Pancreas (tissue), 10 donors: ENCODE data around the gene LRRN4. TPM values are rescaled to one million over a fixed set of nuclear protein-coding genes. Genes with fewer than 3 reads are reported as not detected.

Experiments used
- ATAC-seq, 4 donors: fragments of 200-7000 bp; cut with Tn5 transposase; one replicate each; pipeline versions ENCODE4 v1.8.0 to v1.9.1; 2020; ENCODE audit warnings: mild to moderate bottlenecking in 4 of 4, moderate library complexity in 4 of 4
- DNase-seq, 6 donors: peaks; one replicate each; pipeline ENCODE4 v3.0.0-alpha.2; 2020
- FAIRE-seq: peaks from 2 replicates; lab custom pipeline; 2012; peaks lifted over from hg19 to GRCh38; lab: Jason Lieb, UNC
- H3K27ac ChIP-seq, 4 donors: fragments of 200-600 bp; sonication (generic); 1 replicate in 3 of 4; 2 replicates in 1 of 4; pipeline versions ENCODE4 v1.5.0 to v1.8.0; 2020
- H3K27me3 ChIP-seq, 4 donors: fragments of 200-600 bp; one replicate each; pipeline ENCODE4 v1.8.0; 2021
- H3K36me3 ChIP-seq, 3 donors: fragments of 200-600 bp; sonication (generic) in 1 of 3; one replicate each; pipeline versions ENCODE4 v1.5.0 to v1.8.0; 2020 to 2021
- H3K4me1 ChIP-seq, 3 donors: fragments of 200-600 bp; one replicate each; pipeline ENCODE4 v1.8.0; 2021
- H3K4me3 ChIP-seq, 4 donors: fragments of 200-600 bp; sonication (generic) in 2 of 4; one replicate each; pipeline versions ENCODE4 v1.5.0 to v1.8.0; 2020 to 2021
- H3K9me3 ChIP-seq, 4 donors: fragments of 200-600 bp; one replicate each; pipeline ENCODE4 v1.8.0; 2021
- WGBS, 2 donors: extraction: QIAGEN DNeasy Blood & Tissue Kit; methylation state at CpG; one replicate each; pipeline ENCODE4 v1.1.7; 2013; 5-methylcytosine and 5-hydroxymethylcytosine counted together
- intact Hi-C, 3 donors: fragments of 100-400 bp; cut with DNase I; formaldehyde crosslinking; loops; one replicate each; pipeline versions ENCODE4 v1.11.1 to v1.14.2; 2022
- polyA plus RNA-seq, 2 donors: library from polyadenylated mRNA; stranded (reverse); fragments of 200-250 nt; gene quantifications; one replicate each; pipeline ENCODE4 v1.2.3, GENCODE V29; 2013
- total RNA-seq, 6 donors: library from RNA; stranded (reverse); fragmentation: NEBNext Ultra II Directional in 4 of 6; extraction: Animal tissue kit (Norgen Biotek cat#: 25700) in 4 of 6; gene quantifications; one replicate each; pipeline versions ENCODE4 v1.2.1 to v1.2.4, GENCODE V29; 2021 to 2023
- TF ChIP-seq, protein P1 (sequence below), 4 donors: fragments of 200-600 bp; sonication (generic) in 3 of 4; IDR thresholded peaks; one replicate each; pipeline versions ENCODE4 v1.5.0 to v1.8.0; 2021; ENCODE audit warnings: antibody characterized with exemption in 4 of 4
- donor health status: healthy with polysubstance abuse.
- donor health status: DM: no; HTN: no; CAD: no; lungs with moderate emphysema.
- donor health status: DM: no; HTN: no; CAD: no.
- donor health status: control.
- donor health status: control.
- donor health status: Bipolar disorder and iron deficiency.
- donor health status: DM: yes; HTN: yes; CAD: no.
- donor health status: DM: no; HTN: no; CAD: no.
- donor health status: DM: no; HTN: no; CAD: no.
- donor health status: DM: yes; HTN: yes; CAD: no.

Gene LRRN4
- total RNA-seq (1 to 10 TPM; 1.5 to 7.9 (median 2.7) TPM), polyA plus RNA-seq (1 to 10 TPM in 1 of 2 donors, under 1 TPM in 1; 0.66 to 2.7 TPM)

DNA sequence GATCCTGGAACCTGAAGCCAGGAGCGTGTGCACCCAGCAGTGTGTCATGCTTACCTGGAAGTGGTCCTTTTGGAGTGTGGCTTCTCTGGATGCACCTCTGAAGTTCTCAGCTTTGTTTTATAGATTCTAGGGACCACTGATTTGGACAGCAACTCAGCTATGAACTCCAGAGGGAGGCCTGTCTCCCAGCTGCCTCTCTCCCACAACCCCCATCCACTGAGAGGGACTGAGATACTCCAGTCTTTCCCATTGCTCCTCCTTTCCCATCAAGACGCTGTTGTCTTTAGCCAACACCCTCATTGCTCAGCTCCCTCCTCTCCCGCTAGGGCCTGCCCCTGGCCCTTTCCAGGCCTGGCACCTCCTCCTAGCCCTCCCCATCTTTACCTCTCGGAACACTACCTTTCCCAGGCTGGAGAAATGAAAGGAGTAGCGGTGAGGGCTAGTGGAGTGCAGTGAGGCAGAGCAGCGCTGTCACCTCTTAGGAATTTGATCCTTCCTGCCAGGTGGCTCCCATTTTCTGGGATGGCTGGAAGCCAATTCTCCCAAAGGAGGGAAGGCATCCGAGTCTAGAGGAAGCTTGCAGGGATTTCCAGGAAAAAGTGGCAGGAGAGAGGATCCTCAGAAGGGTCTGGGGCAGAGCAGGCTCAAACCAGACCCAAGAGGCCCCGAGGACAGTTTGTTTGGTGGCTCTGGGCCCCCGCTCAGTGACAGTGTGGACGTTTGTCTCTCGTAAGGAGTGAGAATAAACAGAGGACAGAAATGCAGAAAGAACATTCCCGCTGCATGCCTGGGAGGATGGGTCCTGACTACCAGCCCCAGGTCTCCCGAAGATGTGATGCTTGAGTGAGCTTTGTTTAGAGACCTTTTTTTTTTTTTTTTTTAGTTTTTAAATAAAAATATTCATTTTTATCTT, at the start of gene LRRN4:
Gene LRRN4 (minus strand): TSS at position 285 of the 913 bp plus-strand sequence. CDS start 1,261 bp downstream, outside the sequence.
- DNase-seq (peak in 2 of 6 donors; percentile 26 to 46), ATAC-seq (peak; percentile 17 to 48 (median 36)), FAIRE-seq (no peak)
- TF ChIP-seq, protein P1, sequence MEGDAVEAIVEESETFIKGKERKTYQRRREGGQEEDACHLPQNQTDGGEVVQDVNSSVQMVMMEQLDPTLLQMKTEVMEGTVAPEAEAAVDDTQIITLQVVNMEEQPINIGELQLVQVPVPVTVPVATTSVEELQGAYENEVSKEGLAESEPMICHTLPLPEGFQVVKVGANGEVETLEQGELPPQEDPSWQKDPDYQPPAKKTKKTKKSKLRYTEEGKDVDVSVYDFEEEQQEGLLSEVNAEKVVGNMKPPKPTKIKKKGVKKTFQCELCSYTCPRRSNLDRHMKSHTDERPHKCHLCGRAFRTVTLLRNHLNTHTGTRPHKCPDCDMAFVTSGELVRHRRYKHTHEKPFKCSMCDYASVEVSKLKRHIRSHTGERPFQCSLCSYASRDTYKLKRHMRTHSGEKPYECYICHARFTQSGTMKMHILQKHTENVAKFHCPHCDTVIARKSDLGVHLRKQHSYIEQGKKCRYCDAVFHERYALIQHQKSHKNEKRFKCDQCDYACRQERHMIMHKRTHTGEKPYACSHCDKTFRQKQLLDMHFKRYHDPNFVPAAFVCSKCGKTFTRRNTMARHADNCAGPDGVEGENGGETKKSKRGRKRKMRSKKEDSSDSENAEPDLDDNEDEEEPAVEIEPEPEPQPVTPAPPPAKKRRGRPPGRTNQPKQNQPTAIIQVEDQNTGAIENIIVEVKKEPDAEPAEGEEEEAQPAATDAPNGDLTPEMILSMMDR (IDR thresholded peaks at IDR 0.05): no peak
- peak within 1 kb of the TSS in 1 of 4 donors; percentile 45 for H3K4me3 ChIP-seq
- H3K9me3 ChIP-seq: no peaks in the 10 kb centered on the region
- peaks cover 7 to 9% (median 8%) of the 10 kb centered on the region in 3 donors for H3K4me1 ChIP-seq
- H3K27ac ChIP-seq: peak within 1 kb of the TSS in 3 of 4 donors; percentile 22 to 81 (median 75)
- no peaks in the 10 kb centered on the region for H3K36me3 ChIP-seq
- intact Hi-C loops: no loop called here
- H3K27me3 ChIP-seq: no peaks in the 10 kb centered on the region
- WGBS, 2 donors: 63 to 69% methylated on average over 13 of the region's 13 CpGs

DNA sequence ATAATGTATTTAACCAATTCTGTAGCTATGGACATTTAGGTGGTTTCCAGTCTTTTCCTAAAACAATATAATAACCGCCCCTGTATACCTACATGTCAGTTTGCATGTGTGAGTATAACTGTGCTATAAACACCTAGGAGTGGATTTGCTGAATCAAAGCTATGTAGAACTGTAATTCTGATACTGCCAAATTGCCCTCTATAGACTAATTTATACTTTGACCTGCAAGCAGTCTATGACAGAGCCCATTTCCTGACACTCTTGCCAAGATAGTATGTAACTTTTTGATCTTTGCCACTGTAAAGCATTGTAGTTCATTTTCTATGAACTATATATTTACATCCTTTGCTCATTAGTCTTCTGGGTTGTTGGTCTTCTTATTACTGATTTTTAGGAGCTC, 49.4 kb upstream of the LRRN4 start:
- H3K4me3 ChIP-seq: no peak overlapping the region
- TF ChIP-seq, protein P1 (IDR thresholded peaks at IDR 0.05): no peak
- H3K27ac ChIP-seq: no peak overlapping the region
- FAIRE-seq (peak; percentile 9), ATAC-seq (no peak), DNase-seq (no peak)
- no peaks in the 10 kb centered on the region for H3K27me3 ChIP-seq
- H3K9me3 ChIP-seq: no peaks in the 10 kb centered on the region
- no peaks in the 10 kb centered on the region for H3K36me3 ChIP-seq
- WGBS, 2 donors: 89 to 91% methylated on average over 1 of the region's 1 CpG
- no peaks in the 10 kb centered on the region for H3K4me1 ChIP-seq
- intact Hi-C loops: no loop called here

DNA sequence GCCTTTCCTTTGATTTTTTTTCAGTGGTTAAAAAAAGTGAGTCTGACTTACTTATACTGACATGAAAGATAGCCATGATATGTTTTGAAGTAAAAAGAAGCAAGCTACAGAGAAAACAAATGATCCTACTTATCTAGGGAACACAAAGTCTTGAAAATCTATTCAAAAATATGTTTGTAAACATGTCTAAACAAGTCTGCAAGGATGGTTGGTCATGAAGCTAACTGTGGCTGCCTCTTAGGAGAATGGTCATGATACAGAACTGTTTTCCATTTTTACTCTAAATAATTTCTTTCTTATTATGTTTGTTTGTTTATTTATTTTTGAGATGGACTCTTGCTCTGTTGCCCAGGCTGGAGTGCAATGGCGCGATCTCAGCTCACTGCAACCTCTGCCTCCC, 47.5 kb upstream of the LRRN4 start:
- DNase-seq (no peak), FAIRE-seq (no peak), ATAC-seq (no peak)
- 88 to 100% methylated on average over 2 of the region's 2 CpGs for WGBS, 2 donors
- Histone ChIP-seq H3K36me3 (no peaks in the 10 kb centered on the region), H3K9me3 (no peaks in the 10 kb centered on the region), H3K27ac (no peak overlapping the region), H3K4me3 (no peak overlapping the region), H3K27me3 (no peaks in the 10 kb centered on the region), H3K4me1 (no peaks in the 10 kb centered on the region)
- TF ChIP-seq, protein P1 (IDR thresholded peaks at IDR 0.05): no peak
- intact Hi-C loops: no loop called here

DNA sequence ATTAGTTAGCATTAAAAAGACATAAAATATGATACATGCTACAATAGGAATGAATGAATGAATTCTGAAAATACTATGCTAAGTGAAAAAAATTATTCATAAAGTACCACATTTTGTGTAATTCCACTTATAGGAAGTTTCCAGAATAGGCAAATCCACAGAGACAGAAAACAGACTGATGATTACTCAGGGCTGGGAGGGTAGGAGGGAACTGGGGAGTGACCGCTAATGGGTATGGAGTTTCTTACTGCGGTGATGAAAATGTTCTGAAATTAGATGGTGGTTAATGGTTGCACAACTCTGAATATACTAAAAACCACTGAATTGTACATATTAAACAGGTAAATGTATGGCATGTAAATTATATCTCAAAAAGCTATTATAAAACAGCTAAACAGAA, 46.4 kb upstream of the LRRN4 start:
- TF ChIP-seq, protein P1 (IDR thresholded peaks at IDR 0.05): no peak
- no peak for ATAC-seq
- Histone ChIP-seq H3K9me3 (no peaks in the 10 kb centered on the region), H3K27me3 (no peaks in the 10 kb centered on the region), H3K36me3 (no peaks in the 10 kb centered on the region), H3K27ac (no peak overlapping the region), H3K4me3 (no peak overlapping the region), H3K4me1 (no peaks in the 10 kb centered on the region)
- intact Hi-C loops: no loop called here
- no peak for DNase-seq
- FAIRE-seq: no peak
- WGBS, 2 donors: 67 to 90% methylated on average over 2 of the region's 2 CpGs

DNA sequence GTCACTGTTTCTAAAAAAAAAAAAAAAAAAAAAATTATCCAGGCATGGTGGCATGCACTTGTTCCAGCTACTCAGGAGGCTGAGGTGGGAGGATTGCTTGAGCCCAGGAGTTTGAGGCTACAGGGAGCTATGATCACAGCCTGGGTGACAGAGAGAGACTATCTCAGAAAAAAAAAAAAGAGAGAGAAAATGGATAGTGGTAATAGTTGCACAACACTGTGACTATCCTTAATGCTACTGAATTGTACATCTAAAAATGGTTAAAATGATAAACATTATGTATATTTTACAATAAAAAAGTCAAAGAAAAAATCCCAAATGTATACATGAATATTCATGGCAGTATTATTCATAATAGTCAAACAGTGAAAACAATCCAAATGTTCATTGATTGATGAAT, 46.0 kb upstream of the LRRN4 start:
- FAIRE-seq: no peak
- TF ChIP-seq, protein P1 (IDR thresholded peaks at IDR 0.05): no peak
- Histone ChIP-seq H3K27me3 (no peaks in the 10 kb centered on the region), H3K36me3 (no peaks in the 10 kb centered on the region), H3K4me1 (no peaks in the 10 kb centered on the region), H3K27ac (no peak overlapping the region), H3K4me3 (no peak overlapping the region), H3K9me3 (no peaks in the 10 kb centered on the region)
- ATAC-seq: no peak
- intact Hi-C loops: no loop called here
- DNase-seq: no peak
